ENCODE data around the gene TMEM126B.
"Not testable (repeated sequence)": the region's sequence is repeated elsewhere in the genome, so short reads cannot be mapped to it uniquely, and the experiment has no call there.

The TMEM126B gene

DNA sequence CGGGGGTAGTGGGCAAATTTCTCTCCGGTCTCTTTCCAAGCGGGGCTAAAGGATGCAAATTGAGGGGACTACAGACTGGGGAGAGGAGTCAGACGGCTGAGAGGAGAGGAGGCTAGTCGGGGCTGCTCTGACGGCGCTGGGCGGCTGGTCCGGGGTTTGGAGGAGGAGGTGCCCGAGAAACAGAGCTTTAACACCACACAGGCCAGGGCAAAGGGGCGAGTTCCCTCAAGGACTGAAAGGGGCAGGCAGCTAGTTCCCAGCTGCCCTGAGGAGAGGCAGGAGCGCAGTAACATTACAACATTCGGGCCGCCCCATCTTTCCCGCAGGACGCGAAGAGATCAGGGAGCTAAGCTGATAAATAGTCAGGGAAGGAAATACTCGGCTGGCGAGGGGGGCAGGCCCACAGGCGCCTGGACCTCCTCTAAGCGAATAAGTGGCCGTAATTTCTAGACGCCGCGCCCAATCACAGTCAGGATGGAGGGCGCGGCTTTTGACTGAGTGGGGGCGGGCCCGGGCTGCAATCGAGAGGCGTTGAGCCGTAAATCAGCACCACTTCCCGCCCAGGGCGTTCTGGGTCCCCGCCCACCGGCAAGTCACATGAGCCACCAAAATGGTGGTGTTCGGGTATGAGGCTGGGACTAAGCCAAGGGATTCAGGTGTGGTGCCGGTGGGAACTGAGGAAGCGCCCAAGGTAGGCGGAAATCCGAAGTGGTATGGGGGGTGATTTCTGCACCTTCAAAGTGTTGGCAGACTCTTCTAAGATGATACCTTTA is at the start of gene TMEM126B:
TMEM126B (plus strand) TSS at position 596 of the 773 bp plus-strand sequence; CDS start at position 611, 15 bp downstream.
- DNase-seq: peak; percentile 96

- no peak for DNase-seq
These were observed 46.3 kb upstream of the TMEM126B start for GRCh38 chr11:85582111-85582510.

DNA sequence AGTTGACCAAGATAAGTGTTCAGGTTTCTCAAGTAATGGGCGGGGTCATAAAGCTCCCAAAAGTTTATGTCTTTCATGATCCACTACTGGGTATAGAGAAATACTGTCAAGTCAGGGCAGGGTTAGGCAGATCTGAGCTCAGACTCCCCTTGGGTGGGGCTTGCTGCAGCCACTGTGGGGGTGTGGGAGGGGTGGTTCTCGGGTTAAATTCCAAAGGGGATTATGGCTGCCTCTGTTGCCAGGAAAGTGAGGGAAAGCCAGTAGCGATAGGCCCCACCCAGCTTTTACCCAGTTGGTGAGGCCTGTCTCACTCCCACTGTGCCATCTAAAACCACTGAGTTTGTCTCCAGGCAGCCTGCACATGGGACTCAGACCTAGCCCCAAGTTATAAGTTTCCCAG is 39.0 kb upstream of the TMEM126B start:
- no peak for DNase-seq

DNA sequence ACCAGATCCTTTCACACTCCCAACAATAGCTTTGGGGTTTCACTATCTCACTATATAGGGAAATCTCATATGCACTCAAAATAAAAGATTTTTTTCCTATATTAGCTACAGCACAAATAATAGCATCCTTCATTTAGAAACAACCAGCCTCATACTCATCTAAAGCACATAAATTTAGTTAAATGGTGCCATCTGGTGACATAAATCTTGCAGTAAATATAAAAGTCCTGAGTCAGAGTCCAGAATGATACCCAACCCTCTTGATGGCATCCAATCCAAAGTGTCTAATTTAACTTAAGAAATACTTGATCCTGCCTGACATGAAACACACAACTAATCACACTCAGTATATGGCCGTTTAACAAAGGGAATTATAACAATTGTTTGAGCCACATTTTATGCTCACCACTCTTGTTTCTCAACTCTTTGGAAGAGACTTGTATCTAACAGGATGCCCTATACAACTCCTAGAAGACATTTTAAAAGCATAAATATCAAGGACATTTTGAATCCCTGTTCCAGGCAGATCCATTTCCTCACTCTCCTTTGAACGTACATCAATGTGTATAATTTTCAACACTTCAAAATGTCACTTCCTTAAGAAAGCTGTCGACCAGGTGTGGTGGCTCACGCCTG is 37.4 kb upstream of the TMEM126B start:
- no peak for DNase-seq

DNA sequence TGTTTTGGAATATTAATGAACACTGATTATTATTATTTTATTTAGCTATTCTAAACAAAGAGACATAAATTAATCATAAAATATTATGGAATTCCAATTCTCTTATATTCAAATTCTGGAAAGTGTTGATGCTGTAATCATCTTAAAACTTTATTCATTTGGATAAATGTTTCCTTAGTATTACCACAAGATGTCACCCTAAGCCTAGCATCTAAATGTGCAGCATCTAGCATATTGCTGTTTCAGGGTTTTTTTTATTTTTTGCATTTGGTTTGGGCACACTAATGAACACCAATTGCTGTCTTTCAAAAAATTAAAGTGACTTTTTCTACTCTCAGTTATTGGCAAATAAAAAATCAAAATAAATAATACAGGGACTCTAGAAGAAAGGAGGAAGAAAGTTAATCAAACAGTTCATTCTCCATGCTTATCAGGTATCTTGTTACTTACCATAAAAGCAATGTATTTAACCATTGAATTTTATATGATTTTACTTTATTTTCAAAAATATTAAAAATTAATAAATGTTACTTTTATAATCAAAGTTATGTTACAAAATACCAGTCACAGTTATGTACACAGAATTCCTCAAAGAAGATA is 33.0 kb upstream of the TMEM126B start:
- no peak for DNase-seq

GRCh38 chr11:85596886-85597285 is 31.5 kb upstream of the TMEM126B start:
- DNase-seq: no peak

GRCh38 chr11:85599083-85599482 is 29.3 kb upstream of the TMEM126B start:
- DNase-seq: no peak

GRCh38 chr11:85602526-85603213 is 25.7 kb upstream of the TMEM126B start:
- DNase-seq: no peak

DNA sequence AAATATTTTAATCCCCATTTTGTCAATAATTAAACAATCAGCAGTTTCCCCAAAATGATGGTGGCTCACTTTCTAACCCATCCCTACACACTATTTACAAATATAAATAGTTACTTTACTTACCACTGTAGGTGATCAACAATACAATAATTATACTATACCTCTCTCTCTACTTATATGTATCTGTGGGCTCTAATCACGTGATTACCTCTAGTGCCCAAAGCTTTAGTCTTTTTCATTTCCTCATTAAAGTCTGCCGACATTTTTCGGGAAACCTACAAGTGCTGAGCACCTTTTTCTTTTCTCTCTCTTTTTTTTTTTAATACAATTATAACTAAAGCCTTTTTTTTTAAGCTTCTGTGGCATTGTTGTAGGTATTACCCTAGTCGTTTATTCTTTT is 25.2 kb upstream of the TMEM126B start:
- DNase-seq: no peak

DNA sequence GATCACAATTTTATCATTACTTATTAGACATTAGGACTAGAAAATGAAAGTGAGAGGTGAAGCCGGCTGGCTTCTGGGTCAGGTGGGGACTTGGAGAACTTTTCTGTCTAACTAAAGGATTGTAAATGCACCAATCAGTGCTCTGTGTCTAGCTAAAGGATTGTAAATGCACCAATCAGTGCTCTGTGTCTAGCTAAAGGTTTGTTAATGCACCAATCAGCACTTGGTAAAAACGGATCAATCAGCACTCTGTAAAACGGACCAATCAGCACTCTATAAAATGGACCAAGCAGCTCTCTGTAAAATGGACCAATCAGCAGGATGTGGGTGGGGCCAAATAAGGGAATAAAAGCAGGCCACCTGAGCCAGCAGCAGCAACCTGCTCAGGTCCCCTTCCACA is 22.2 kb upstream of the TMEM126B start:
- DNase-seq: not testable (repeated sequence)

DNA sequence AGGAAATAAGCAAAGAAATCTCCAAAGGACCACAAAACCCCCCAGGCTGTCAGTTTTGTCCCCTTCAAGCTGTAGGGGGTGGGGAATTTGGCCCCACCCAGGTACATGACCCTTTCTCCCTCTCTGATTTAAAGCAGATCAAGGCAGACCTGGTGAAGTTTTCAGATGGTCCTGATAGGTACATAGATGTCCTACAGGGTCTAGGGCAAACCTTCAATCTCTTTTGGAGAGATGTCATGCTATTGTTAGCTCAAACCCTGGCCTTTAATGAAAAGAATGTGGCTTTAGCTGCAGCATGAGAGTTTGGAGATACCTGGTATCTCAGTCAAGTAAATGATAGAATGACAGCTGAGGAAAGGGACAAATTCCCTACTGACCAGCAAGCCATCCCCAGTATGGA is 19.8 kb upstream of the TMEM126B start:
- not testable (repeated sequence) for DNase-seq

GRCh38 chr11:85609286-85609685 is 19.1 kb upstream of the TMEM126B start:
- DNase-seq: not testable (repeated sequence)

- DNase-seq: not testable (repeated sequence)
These were observed 16.8 kb upstream of the TMEM126B start for GRCh38 chr11:85611643-85612042.

DNA sequence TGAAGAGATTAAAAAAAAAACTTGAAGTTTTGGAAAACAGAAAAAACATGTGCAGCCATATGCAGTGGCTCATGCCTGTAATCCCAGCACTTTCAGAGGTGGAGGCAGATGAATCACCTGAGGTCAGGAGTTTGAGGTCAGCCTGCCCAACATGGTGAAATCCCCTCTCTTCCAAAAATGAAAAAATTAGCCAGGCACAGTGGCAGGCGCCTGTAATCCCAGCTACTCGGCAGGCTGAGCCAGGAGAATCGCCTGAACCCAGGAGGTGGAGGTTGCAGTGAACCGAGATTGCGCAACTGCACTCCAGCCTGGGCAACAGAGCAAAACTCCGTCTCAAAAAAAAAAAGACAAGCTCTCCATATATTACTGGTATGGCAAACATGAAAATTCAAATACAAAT is 8.9 kb upstream of the TMEM126B start:
- peak; percentile 23 for DNase-seq

DNA sequence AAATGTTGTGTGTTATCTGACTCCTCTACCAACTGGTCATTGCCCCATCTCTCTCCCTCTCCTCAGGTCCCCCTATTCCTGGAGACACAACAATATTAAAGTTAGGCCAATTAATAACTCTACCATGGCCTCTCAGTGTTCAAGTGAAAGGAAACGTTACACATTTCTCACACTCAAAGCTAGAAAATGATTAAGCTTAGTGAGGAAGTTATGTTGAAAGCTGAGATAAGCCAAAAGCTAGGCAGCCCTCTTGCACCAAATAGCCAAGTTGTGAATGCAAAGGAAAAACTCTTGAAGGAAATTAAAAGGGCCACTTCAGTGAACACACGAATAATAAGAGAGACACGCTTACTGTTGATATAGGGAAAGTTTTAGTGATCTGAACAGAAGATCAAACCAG is 8.1 kb upstream of the TMEM126B start:
- no peak for DNase-seq

- peak; percentile 12 for DNase-seq
These were observed 1.9 kb upstream of the TMEM126B start for GRCh38 chr11:85626496-85626895.

GRCh38 chr11:85627332-85627997 is 928 bp upstream of the TMEM126B start, which contains the start of gene DLG2:
Gene DLG2, minus strand, starts transcription at chr11:85627344.
- peak; percentile 5 for DNase-seq

DNA sequence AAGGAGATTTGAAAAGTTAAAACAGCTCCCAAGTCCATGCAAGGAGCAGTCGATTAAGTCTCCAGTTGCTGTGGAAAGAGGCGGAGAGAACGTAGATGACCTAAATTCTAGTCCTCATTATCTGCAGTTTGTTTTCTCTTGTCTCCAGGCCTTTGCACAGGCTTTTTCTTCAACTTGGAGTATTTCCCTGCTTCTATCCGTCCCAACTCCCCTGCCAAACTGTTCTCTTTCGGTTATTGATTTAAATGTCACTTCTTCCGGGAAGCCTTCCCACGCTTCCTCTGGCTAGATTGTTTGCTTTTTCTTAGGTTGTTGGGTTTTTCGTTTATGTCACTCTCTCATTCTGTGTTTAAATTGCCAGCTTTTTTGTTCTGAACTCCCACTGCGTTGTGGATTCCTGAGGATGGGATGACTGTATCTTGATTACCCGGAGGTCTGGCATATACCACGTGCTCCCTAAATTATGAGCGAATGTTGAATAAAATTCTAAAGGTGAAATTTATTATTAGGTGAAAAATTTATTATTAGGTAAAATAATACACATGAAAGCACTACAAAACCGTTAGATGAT is 463 bp downstream of the TMEM126B start:
- no peak for DNase-seq

- no peak for DNase-seq
These were observed 6.4 kb downstream of the TMEM126B start for GRCh38 chr11:85634747-85635146.

DNA sequence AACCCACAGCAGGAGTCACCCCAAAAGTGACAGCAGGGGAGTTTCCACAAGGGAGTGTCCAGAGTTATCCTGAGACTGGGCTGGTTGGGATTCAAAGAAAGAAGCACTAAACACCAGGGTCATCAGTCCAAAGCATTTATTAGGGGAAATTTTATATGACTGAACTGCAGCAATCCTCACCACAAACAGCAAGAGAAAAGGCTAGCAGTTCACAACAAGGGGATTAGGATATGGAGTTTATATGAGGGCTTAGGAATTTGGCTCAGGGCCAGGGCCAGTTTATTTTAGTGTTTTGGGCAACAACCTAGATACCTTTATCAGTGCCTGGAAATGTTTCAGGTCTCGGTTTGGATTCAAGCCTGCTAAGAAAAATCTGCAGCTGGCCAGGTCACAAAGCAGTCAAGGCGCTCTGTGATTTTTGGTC is 14.8 kb downstream of the TMEM126B start:
- no peak for DNase-seq

- no peak for DNase-seq
These were observed 18.7 kb downstream of the TMEM126B start for GRCh38 chr11:85647078-85647477.

DNA sequence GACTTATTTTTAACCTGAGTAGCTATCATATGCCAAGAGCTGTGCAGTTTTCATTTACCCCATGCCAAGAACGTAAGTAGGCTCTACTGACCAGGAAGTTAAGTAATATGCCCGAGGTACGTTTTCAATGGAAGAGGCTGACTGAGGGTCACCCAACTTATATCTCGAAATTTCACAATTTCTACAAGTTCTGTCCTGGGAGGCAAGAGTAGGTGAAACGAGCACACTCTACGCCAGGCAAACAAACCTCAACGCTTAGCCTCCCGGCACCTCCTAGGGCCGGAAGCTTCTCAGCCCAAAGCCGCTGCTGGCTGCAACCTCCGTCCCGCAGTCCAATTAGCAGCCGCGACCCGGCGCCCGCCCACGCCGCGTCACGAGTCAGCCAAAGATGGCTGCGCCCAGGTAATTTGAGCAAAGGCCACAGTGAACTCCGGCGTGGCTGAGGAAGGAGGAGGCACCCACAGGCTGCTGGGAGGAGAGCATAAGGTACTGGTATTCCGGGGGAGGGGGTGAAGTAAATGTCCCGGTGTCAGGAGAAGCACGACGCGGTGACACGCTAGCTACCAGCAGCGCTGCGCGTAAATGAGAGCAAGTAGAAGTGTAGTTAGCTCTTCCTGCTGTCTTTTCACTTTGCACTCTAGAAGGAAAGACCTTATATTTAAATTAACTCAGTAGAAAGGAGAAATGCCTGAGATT is 19.4 kb downstream of the TMEM126B start, which contains the start of gene TMEM126A:
TMEM126A (plus strand) TSS at position 364 of the 696 bp plus-strand sequence. CDS start 2,289 bp downstream, outside the sequence.
- DNase-seq: peak; percentile 93

Data from stimulated activated CD4-positive, alpha-beta T cell treated with anti-CD3 and anti-CD28 coated beads, Interleukin-1b, Interleukin-23, amount 100 ng/mL, for 48 hours (primary cell).